ENCODE results near the gene OR56A5. TPM values are rescaled to one million over a fixed set of nuclear protein-coding genes. Genes with fewer than 3 reads are reported as not detected.
A peak's percentile ranks its signal among the peaks of the same experiment; 100 is the strongest.

OR56A5 gene
- total RNA-seq, 2 donors from 2014 or later, result not detected

GRCh38 chr11:6002202-6002699, 34.0 kb upstream of the OR56A5 start:
- ATAC-seq, result no peak
- intact Hi-C loops (cut with DNase I), result no loop called here
- Histone ChIP-seq H3K36me3 (replicated peaks in 1 of 2; ENCODE audit: insufficient read depth in 1 of 2, low read depth in 2 of 2) (no peaks in the 10 kb centered on the region), H3K9me3 (no peaks in the 10 kb centered on the region), H3K27ac (no peak overlapping the region), H3K4me3 (no peak overlapping the region), H3K4me1 (no peaks in the 10 kb centered on the region), H3K27me3 (no peaks in the 10 kb centered on the region)
- no peak for DNase-seq
- WGBS, 2 donors, result 65 to 69% methylated on average over 7 of the region's 7 CpGs
- TF ChIP-seq CTCF (IDR thresholded peaks at IDR 0.05) (no peak), POLR2A (IDR thresholded peaks at IDR 0.05) (no peak)

DNA sequence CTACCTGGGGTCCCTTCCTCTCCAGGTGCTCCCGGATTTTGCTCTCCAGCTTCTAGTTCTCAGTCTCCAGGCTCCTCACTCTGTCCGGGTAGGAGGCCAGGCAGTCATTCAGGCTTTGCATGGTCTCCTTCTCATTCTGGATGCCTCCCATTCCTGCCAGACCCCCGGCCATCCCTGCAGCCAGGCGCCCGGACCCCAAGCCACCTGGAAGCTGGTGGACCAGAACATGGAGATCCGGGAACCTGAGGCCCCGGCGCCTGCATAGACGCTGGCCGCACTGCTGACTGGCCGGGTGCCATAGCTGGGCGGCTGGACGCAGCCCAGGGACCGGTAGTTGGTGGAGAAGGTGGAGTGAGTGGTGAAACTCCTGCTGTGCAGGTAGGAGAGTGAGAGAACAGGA, 26.5 kb upstream of the OR56A5 start:
- no peak overlapping the region for H3K27ac ChIP-seq
- WGBS, 2 donors, result 78 to 92% methylated on average over 11 to 14 of the region's 14 CpGs
- no peaks in the 10 kb centered on the region for H3K36me3 ChIP-seq (replicated peaks in 1 of 2; ENCODE audit: insufficient read depth in 1 of 2, low read depth in 2 of 2)
- no peaks in the 10 kb centered on the region for H3K9me3 ChIP-seq
- no peaks in the 10 kb centered on the region for H3K4me1 ChIP-seq
- no peaks in the 10 kb centered on the region for H3K27me3 ChIP-seq
- intact Hi-C loops (cut with DNase I), result no loop called here
- ATAC-seq (no peak), DNase-seq (no peak)
- no peak overlapping the region for H3K4me3 ChIP-seq
- no peak for TF ChIP-seq CTCF (IDR thresholded peaks at IDR 0.05)
- no peak for TF ChIP-seq POLR2A (IDR thresholded peaks at IDR 0.05)

DNA sequence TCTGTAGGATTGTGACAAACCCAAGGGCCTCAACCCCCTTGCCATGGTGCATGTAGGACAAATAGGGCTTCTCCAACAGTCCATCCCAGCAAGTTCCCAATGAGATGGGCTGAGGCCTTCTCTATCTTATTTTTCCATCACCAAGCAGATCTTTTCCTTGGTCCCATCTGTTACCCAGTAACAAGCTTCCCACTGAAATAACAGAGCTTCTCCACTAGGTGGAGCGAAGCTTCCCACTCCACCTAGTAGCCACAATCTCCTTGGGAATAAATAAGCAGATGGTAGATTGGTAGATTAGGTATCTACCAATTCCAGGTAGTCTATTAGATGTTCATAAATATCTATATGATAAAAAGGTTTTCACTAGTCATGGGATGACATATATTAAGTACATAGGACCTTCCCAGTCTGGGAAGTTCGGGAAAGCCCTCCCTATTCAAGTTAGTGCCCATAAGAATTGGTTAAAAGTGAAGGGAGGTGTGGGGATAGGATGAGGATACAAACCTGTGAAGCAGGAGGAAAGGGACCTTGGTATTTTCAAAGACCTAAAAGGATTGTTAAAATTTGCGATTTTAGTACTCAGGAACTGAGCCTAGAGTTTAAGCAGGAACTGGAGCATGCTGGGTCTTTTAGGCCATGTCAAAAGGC, 24.4 kb upstream of the OR56A5 start:
- no peak overlapping the region for H3K27ac ChIP-seq
- H3K9me3 ChIP-seq, result no peaks in the 10 kb centered on the region
- TF ChIP-seq POLR2A (IDR thresholded peaks at IDR 0.05), result no peak
- TF ChIP-seq CTCF (IDR thresholded peaks at IDR 0.05), result peak in 6 of 7 experiments; percentile 50 to 60 (median 52)
- 51 to 62% methylated on average over 3 of the region's 3 CpGs for WGBS, 2 donors
- intact Hi-C loops (cut with DNase I), result no loop called here
- DNase-seq (peak in 1 of 4 donors; percentile 20), ATAC-seq (peak; percentile 48)
- H3K27me3 ChIP-seq, result no peaks in the 10 kb centered on the region
- no peak overlapping the region for H3K4me3 ChIP-seq
- no peaks in the 10 kb centered on the region for H3K4me1 ChIP-seq
- H3K36me3 ChIP-seq (replicated peaks in 1 of 2; ENCODE audit: insufficient read depth in 1 of 2, low read depth in 2 of 2), result no peaks in the 10 kb centered on the region

DNA sequence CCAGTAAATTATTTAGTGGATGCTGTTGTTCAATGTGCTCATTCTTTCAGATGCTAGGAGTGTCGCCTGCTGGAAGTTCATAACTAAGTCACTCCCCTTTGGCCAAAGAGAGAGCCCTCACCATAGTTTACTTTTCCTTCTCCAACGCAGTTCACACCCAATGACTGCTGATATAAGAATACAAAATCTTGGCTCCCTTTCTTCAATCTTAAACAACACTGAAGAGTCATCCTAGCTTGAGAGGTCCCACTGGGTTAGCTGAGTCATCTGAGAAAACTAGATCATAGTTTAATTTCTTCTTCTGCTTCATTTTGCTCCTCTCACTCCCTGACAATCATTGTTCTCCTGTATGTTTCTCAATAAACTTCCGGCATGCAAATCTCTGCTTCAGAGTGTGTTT, 23.9 kb upstream of the OR56A5 start:
- ATAC-seq (no peak), DNase-seq (no peak)
- 51 to 59% methylated on average over 3 of the region's 3 CpGs for WGBS, 2 donors
- Histone ChIP-seq H3K36me3 (replicated peaks in 1 of 2; ENCODE audit: insufficient read depth in 1 of 2, low read depth in 2 of 2) (no peaks in the 10 kb centered on the region), H3K4me1 (no peaks in the 10 kb centered on the region), H3K27me3 (no peaks in the 10 kb centered on the region), H3K4me3 (no peak overlapping the region), H3K27ac (no peak overlapping the region), H3K9me3 (no peaks in the 10 kb centered on the region)
- TF ChIP-seq POLR2A (IDR thresholded peaks at IDR 0.05) (no peak), CTCF (IDR thresholded peaks at IDR 0.05) (no peak)
- intact Hi-C loops (cut with DNase I), result no loop called here

GRCh38 chr11:5989203-5989602, 20.9 kb upstream of the OR56A5 start:
- no peaks in the 10 kb centered on the region for H3K4me1 ChIP-seq
- TF ChIP-seq CTCF (IDR thresholded peaks at IDR 0.05) (no peak), POLR2A (IDR thresholded peaks at IDR 0.05) (no peak)
- 42 to 53% methylated on average over 4 of the region's 4 CpGs for WGBS, 2 donors
- H3K27me3 ChIP-seq, result no peaks in the 10 kb centered on the region
- H3K9me3 ChIP-seq, result no peaks in the 10 kb centered on the region
- DNase-seq (no peak), ATAC-seq (no peak)
- H3K27ac ChIP-seq, result no peak overlapping the region
- intact Hi-C loops (cut with DNase I), result no loop called here
- H3K4me3 ChIP-seq, result no peak overlapping the region
- no peaks in the 10 kb centered on the region for H3K36me3 ChIP-seq (replicated peaks in 1 of 2; ENCODE audit: insufficient read depth in 1 of 2, low read depth in 2 of 2)
